H1 (cell line): ENCODE measurements around the gene MSMP. TPM values are rescaled to one million over a fixed set of nuclear protein-coding genes. Genes with fewer than 3 reads are reported as not detected.

Source experiments
- CTCF ChIA-PET: fragments of 300-600 bp; sonication (Branson Sonifier 250); formaldehyde crosslinking; loops from one replicate; lab custom pipeline; 2021; ENCODE audit not compliant: partially characterized antibody; lab: Charles Lee
- POLR2A ChIA-PET: fragments of 300-600 bp; sonication (Branson Sonifier 250); formaldehyde crosslinking; loops from one replicate; lab custom pipeline; 2021; ENCODE audit warnings: inconsistent platforms; ENCODE audit not compliant: partially characterized antibody; lab: Charles Lee
- DNase-seq, 2 experiments: peaks; one replicate each; pipeline versions ENCODE4 v3.0.0 to v3.0.0-alpha.2; 2010 to 2022; ENCODE audit warnings: low spot score in 2 of 2, low read depth in 1 of 2, mixed read lengths in 1 of 2
- FAIRE-seq: peaks from 2 replicates; lab custom pipeline; 2011; peaks lifted over from hg19 to GRCh38; lab: Jason Lieb, UNC
- H2AFZ ChIP-seq: 2 replicates; pipeline ENCODE4 v1.8.1; 2012; ENCODE audit warnings: low read length, inconsistent platforms
- H2AK5ac ChIP-seq: 2 replicates; pipeline ENCODE4 v1.6.1; 2013; ENCODE audit warnings: low read depth, low read length
- H2BK120ac ChIP-seq: replicated peaks from 2 replicates; pipeline ENCODE3; 2013; ENCODE audit warnings: low read depth, low read length, inconsistent platforms
- H2BK12ac ChIP-seq: 2 replicates; pipeline ENCODE4 v1.6.1; 2013; ENCODE audit warnings: low read depth, low read length
- H2BK15ac ChIP-seq: 2 replicates; pipeline ENCODE4 v1.6.1; 2013; ENCODE audit warnings: low read length
- H2BK20ac ChIP-seq: 2 replicates; pipeline ENCODE4 v1.6.1; 2013; ENCODE audit warnings: low read length
- H2BK5ac ChIP-seq: 2 replicates; pipeline ENCODE4 v1.6.1; 2013; ENCODE audit warnings: low read depth, low read length
- H3K14ac ChIP-seq: 2 replicates; pipeline ENCODE4 v1.6.1; 2013; ENCODE audit warnings: inconsistent platforms; ENCODE audit not compliant: insufficient read length
- H3K18ac ChIP-seq: 2 replicates; pipeline ENCODE4 v1.6.1; 2013; ENCODE audit warnings: low read length; ENCODE audit errors: extremely low read depth
- H3K23ac ChIP-seq: 2 replicates; pipeline ENCODE4 v1.6.1; 2013; ENCODE audit warnings: inconsistent platforms; ENCODE audit not compliant: insufficient read length
- H3K23me2 ChIP-seq: 2 replicates; pipeline ENCODE4 v1.6.1; 2013; ENCODE audit warnings: low read depth, low read length
- H3K27ac ChIP-seq: 2 replicates; pipeline ENCODE4 v1.6.1; 2011; ENCODE audit warnings: low read depth, low read length, inconsistent platforms
- H3K27me3 ChIP-seq, 4 experiments: replicated peaks in 1 of 4; 1 replicate in 1 of 4; 2 replicates in 3 of 4; pipeline versions ENCODE4 v1.6.1 to v1.8.1; 2011 to 2013; ENCODE audit warnings: low read length in 3 of 4, mild to moderate bottlenecking in 3 of 4, inconsistent platforms in 2 of 4, mixed read lengths in 2 of 4, moderate library complexity in 1 of 4; ENCODE audit not compliant: control insufficient read depth in 3 of 4, insufficient read depth in 3 of 4; ENCODE audit errors: extremely low read depth in 1 of 4
- H3K36me3 ChIP-seq, 4 experiments: 2 replicates each; pipeline versions ENCODE4 v1.6.1 to v1.8.1; 2011 to 2013; ENCODE audit warnings: mild to moderate bottlenecking in 4 of 4, low read length in 3 of 4, moderate library complexity in 2 of 4, control low read depth in 1 of 4, inconsistent platforms in 1 of 4; ENCODE audit not compliant: insufficient read depth in 4 of 4, control insufficient read depth in 2 of 4
- H3K4ac ChIP-seq: replicated peaks from 2 replicates; pipeline ENCODE3; 2013; ENCODE audit warnings: low read length, low read depth, mixed read lengths, inconsistent platforms; ENCODE audit not compliant: insufficient read length
- H3K4me1 ChIP-seq, 4 experiments: replicated peaks in 1 of 4; 1 replicate in 1 of 4; 2 replicates in 3 of 4; pipeline versions ENCODE4 v1.6.1 to v1.8.1; 2011 to 2013; ENCODE audit warnings: low read length in 3 of 4, inconsistent platforms in 2 of 4, mixed read lengths in 1 of 4; ENCODE audit not compliant: insufficient read depth in 4 of 4, control insufficient read depth in 3 of 4
- H3K4me2 ChIP-seq, 2 experiments: 2 replicates each; pipeline versions ENCODE4 v1.6.1 to v1.8.1; 2011 to 2013; ENCODE audit warnings: low read depth in 2 of 2, low read length in 2 of 2, control low read depth in 1 of 2, inconsistent platforms in 1 of 2, mild to moderate bottlenecking in 1 of 2; ENCODE audit not compliant: insufficient read depth in 1 of 2
- H3K4me3 ChIP-seq, 4 experiments: fragments of 200-600, 300-600 bp in 1 of 4; sonication (generic), shearing (Covaris generic), sonication (Bioruptor Twin) in 1 of 4; 2 replicates each; pipeline versions ENCODE4 v1.5.1 to v1.8.1; 2011 to 2016; ENCODE audit warnings: low read length in 4 of 4, low read depth in 3 of 4, control low read depth in 2 of 4, inconsistent platforms in 2 of 4, mild to moderate bottlenecking in 2 of 4, mixed read lengths in 1 of 4, moderate library complexity in 1 of 4; ENCODE audit not compliant: insufficient read depth in 2 of 4; ENCODE audit errors: extremely low read depth in 1 of 4
- H3K56ac ChIP-seq: replicated peaks from 2 replicates; pipeline ENCODE3; 2013; ENCODE audit warnings: low read depth, mild to moderate bottlenecking, mixed read lengths, low read length, inconsistent platforms; ENCODE audit not compliant: insufficient read length
- H3K79me1 ChIP-seq: 2 replicates; pipeline ENCODE4 v1.6.1; 2013; ENCODE audit warnings: low read depth, low read length, control low read depth
- H3K79me2 ChIP-seq, 2 experiments: 2 replicates each; pipeline versions ENCODE4 v1.6.1 to v1.8.1; 2012 to 2013; ENCODE audit warnings: low read length in 2 of 2, mild to moderate bottlenecking in 2 of 2, inconsistent platforms in 1 of 2; ENCODE audit not compliant: insufficient read depth in 2 of 2, control insufficient read depth in 1 of 2
- H3K9ac ChIP-seq, 4 experiments: replicated peaks in 1 of 4; 1 replicate in 1 of 4; 2 replicates in 3 of 4; pipeline versions ENCODE4 v1.6.1 to v1.8.1; 2011 to 2013; ENCODE audit warnings: low read depth in 3 of 4, low read length in 3 of 4, control low read depth in 2 of 4, mild to moderate bottlenecking in 2 of 4, moderate library complexity in 2 of 4, inconsistent platforms in 1 of 4; ENCODE audit errors: extremely low read depth in 1 of 4
- H3K9me3 ChIP-seq, 2 experiments: 2 replicates each; pipeline versions ENCODE4 v1.6.1 to v1.8.1; 2012 to 2013; ENCODE audit warnings: mild to moderate bottlenecking in 2 of 2, moderate library complexity in 2 of 2, control low read depth in 1 of 2, inconsistent platforms in 1 of 2, low read depth in 1 of 2, low read length in 1 of 2, mixed read lengths in 1 of 2; ENCODE audit not compliant: insufficient read depth in 2 of 2
- H4K20me1 ChIP-seq, 2 experiments: replicated peaks in 1 of 2; 2 replicates each; pipeline versions ENCODE3 to v1.8.1; 2011 to 2013; ENCODE audit warnings: inconsistent platforms in 2 of 2, low read length in 2 of 2, mild to moderate bottlenecking in 1 of 2; ENCODE audit not compliant: insufficient read depth in 2 of 2, control insufficient read depth in 1 of 2
- H4K5ac ChIP-seq: 2 replicates; pipeline ENCODE4 v1.6.1; 2013; ENCODE audit warnings: low read length, low read depth, mixed read lengths, inconsistent platforms; ENCODE audit not compliant: insufficient read length
- H4K8ac ChIP-seq: 2 replicates; pipeline ENCODE4 v1.8.0; 2013; ENCODE audit warnings: mild to moderate bottlenecking, moderate library complexity, low read length, inconsistent platforms; ENCODE audit not compliant: insufficient read depth; ENCODE audit errors: extremely low read depth
- H4K91ac ChIP-seq: replicated peaks from 2 replicates; pipeline ENCODE3; 2013; ENCODE audit warnings: low read length, mixed read lengths, inconsistent platforms; ENCODE audit not compliant: insufficient read length
- EP300 ChIP-seq, 2 experiments: IDR thresholded peaks; 1 replicate in 1 of 2; 2 replicates in 1 of 2; pipeline ENCODE4 v1.6.1; 2011 to 2012; ENCODE audit warnings: low read depth in 2 of 2, low read length in 2 of 2, mild to moderate bottlenecking in 2 of 2, borderline replicate concordance in 1 of 2, inconsistent platforms in 1 of 2, moderate library complexity in 1 of 2
- FOSL1 ChIP-seq: IDR thresholded peaks from 2 replicates; pipeline ENCODE4 v1.6.1; 2011; ENCODE audit warnings: mild to moderate bottlenecking, low read depth, low read length, moderate library complexity; ENCODE audit not compliant: insufficient read depth
- GABPA ChIP-seq: IDR thresholded peaks from 2 replicates; pipeline ENCODE4 v1.6.1; 2011; ENCODE audit warnings: mild to moderate bottlenecking, low read length, moderate library complexity, borderline replicate concordance; ENCODE audit not compliant: insufficient read depth
- HDAC2 ChIP-seq, 2 experiments: fragments of 300-600 bp in 1 of 2; sonication (generic) in 1 of 2; IDR thresholded peaks; 2 replicates each; pipeline ENCODE4 v1.6.1; 2011 to 2012; ENCODE audit warnings: low read depth in 2 of 2, low read length in 2 of 2, mild to moderate bottlenecking in 2 of 2, moderate library complexity in 2 of 2, borderline replicate concordance in 1 of 2, inconsistent platforms in 1 of 2
- JUN ChIP-seq: IDR thresholded peaks from 2 replicates; pipeline ENCODE4 v1.6.1; 2011; ENCODE audit warnings: low read depth, mild to moderate bottlenecking, improper control_type of control experiment, low read length
- JUND ChIP-seq: IDR thresholded peaks from 2 replicates; pipeline ENCODE4 v1.6.1; 2011; ENCODE audit warnings: mild to moderate bottlenecking, improper control_type of control experiment, low read length
- KDM1A ChIP-seq: fragments of 200-600, 300-600 bp; sonication (generic); IDR thresholded peaks from 2 replicates; pipeline ENCODE4 v1.7.1; 2016; ENCODE audit warnings: mild to moderate bottlenecking, low read length, borderline replicate concordance
- NRF1 ChIP-seq: IDR thresholded peaks from 2 replicates; pipeline ENCODE4 v1.6.1; 2011; ENCODE audit warnings: mild to moderate bottlenecking, low read depth, low read length, improper control_type of control experiment
- POLR2A ChIP-seq, 2 experiments: IDR thresholded peaks; 1 replicate in 1 of 2; 2 replicates in 1 of 2; pipeline ENCODE4 v1.6.1; 2011; ENCODE audit warnings: low read depth in 2 of 2, low read length in 2 of 2, mild to moderate bottlenecking in 2 of 2; ENCODE audit errors: control extremely low read depth in 1 of 2
- RFX5 ChIP-seq: IDR thresholded peaks from 2 replicates; pipeline ENCODE4 v1.6.1; 2011; ENCODE audit warnings: low read depth, low read length, improper control_type of control experiment, borderline replicate concordance
- SP4 ChIP-seq: IDR thresholded peaks from 2 replicates; pipeline ENCODE4 v1.6.1; 2012; ENCODE audit warnings: low read length, inconsistent platforms
- TAF7 ChIP-seq: optimal IDR thresholded peaks from 2 replicates; pipeline ENCODE3; 2011; ENCODE audit warnings: low read depth, mild to moderate bottlenecking, inconsistent platforms, low read length, moderate library complexity, borderline replicate concordance
- WGBS, 2 experiments: shearing (Covaris generic) in 1 of 2; methylation state at CpG; one replicate each; pipeline versions ENCODE4 v1.1.6 to v1.1.7; 2013 to 2015; ENCODE audit warnings: low lambda C conversion rate in 2 of 2, mixed read lengths in 2 of 2, inconsistent platforms in 1 of 2, low coverage in 1 of 2, missing lambda C conversion rate in 1 of 2; ENCODE audit not compliant: insufficient replicate concordance in 2 of 2, insufficient coverage in 1 of 2, insufficient read length in 1 of 2; ENCODE audit errors: extremely low coverage in 1 of 2, missing lambda C conversion rate in 1 of 2; 5-methylcytosine and 5-hydroxymethylcytosine counted together
- polyA plus RNA-seq, 7 experiments: library from polyadenylated mRNA; depleted of rRNA in 3 of 7; stranded (reverse) in 5 of 7; unstranded in 2 of 7; fragments of >200 nt in 5 of 7; fragments of 200-250 nt in 2 of 7; gene quantifications; 1 replicate in 5 of 7; 2 replicates in 1 of 7; 4 replicates in 1 of 7; pipeline versions ENCODE4 v1.2.1 to v1.2.3, GENCODE V29; 2011 to 2013; ENCODE audit warnings: missing spikeins in 2 of 7, mixed read lengths in 2 of 7
- total RNA-seq: library from RNA; stranded (reverse); fragmentation: NEBNext Ultra II Directional; extraction: Animal tissue kit (Norgen Biotek cat#: 25700); gene quantifications from 2 replicates; pipeline ENCODE4 v1.2.1, GENCODE V29; 2021
- TF ChIP-seq, protein P1 (sequence below): IDR thresholded peaks from 2 replicates; pipeline ENCODE4 v1.6.1; 2011; ENCODE audit warnings: low read depth, mild to moderate bottlenecking, low read length; ENCODE audit not compliant: insufficient read depth

Gene MSMP
- total and polyA plus RNA-seq, 2 of the 8 experiments (the other 6 are each of a cell fraction or from before 2014, with no cell fraction given): 0.53 TPM; not detected in 1

DNA sequence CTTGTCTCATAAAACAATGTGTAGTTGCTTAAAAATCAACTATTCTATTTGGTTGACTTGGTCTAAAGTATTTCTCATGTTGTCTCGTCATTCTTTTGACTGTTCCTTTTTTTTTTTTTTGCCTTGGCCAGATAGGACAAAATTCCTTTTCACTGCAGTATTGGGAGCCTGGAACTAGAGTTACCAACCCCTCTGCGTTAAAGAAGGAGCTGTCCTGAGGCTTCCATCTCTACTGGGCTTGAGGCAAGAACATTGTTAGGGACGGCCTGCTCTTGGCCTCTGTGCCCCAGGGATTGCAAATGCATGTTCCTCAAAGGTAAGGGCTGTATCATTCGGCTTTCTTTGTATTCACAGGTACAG, 35.9 kb upstream of the MSMP start:
- Histone ChIP-seq H3K4me3 (peak overlapping the region in 1 of 4 experiments; percentile 56; a peak in 1 of 8 replicates), H3K23ac (no peak overlapping the region), H2BK20ac (no peak overlapping the region), H2BK5ac (no peak overlapping the region), H3K4me1 (peaks cover 5 to 13% (median 7%) of the 10 kb centered on the region in 4 experiments; a peak in 6 of 7 replicates), H3K56ac (no peak overlapping the region), H3K9ac (no peak overlapping the region), H2AFZ (peak overlapping the region; percentile 46; the same call in 1 of the 2 replicates), H4K5ac (no peak overlapping the region), H2BK120ac (no peak overlapping the region), H3K4me2 (no peak overlapping the region; a peak in 1 of 4 replicates), H4K20me1 (no peaks in the 10 kb centered on the region), H2AK5ac (no peak overlapping the region), H3K4ac (no peak overlapping the region), H3K79me1 (no peaks in the 10 kb centered on the region), H3K27ac (no peak overlapping the region), H4K91ac (no peak overlapping the region), H3K18ac (no peak overlapping the region), H4K8ac (no peak overlapping the region), H3K36me3 (no peaks in the 10 kb centered on the region), H3K14ac (no peak overlapping the region), H3K23me2 (peaks cover 5% of the 10 kb centered on the region; the same call in 1 of the 2 replicates), H2BK15ac (no peak overlapping the region), H3K27me3 (peaks cover 0 to 10% (median 0%) of the 10 kb centered on the region in 4 experiments; a peak in 4 of 7 replicates), H2BK12ac (no peak overlapping the region), H3K79me2 (no peaks in the 10 kb centered on the region), H3K9me3 (no peaks in the 10 kb centered on the region)
- POLR2A ChIA-PET: interaction anchor here (0.6 to 3.9 kb wide), 12 partner anchors 9 to 98 kb away, joined by 3 to 38 read pairs (median 4); partner anchors contain the start of genes CREB3, FAM221B, HINT2 and SPAG8
- no peak for FAIRE-seq
- WGBS, 2 experiments: 57% methylated on average over 4 of the region's 4 CpGs; no CpG with 5 or more reads in 1 of the 2 experiments
- DNase-seq: no peak
- CTCF ChIA-PET: interaction anchor here (0.6 to 4.0 kb wide), 52 partner anchors 9 to 233 kb away, joined by 3 to 67 read pairs (median 5); partner anchors contain the start of genes FAM221B, HINT2, MSMP and SPAG8
- TF ChIP-seq JUND: no peak
- TF ChIP-seq GABPA: no peak
- TF ChIP-seq, protein P1, sequence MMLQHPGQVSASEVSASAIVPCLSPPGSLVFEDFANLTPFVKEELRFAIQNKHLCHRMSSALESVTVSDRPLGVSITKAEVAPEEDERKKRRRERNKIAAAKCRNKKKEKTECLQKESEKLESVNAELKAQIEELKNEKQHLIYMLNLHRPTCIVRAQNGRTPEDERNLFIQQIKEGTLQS: no peak
- no peak for TF ChIP-seq NRF1
- no peak for TF ChIP-seq FOSL1
- TF ChIP-seq KDM1A: no peak
- TF ChIP-seq JUN: no peak
- no peak for TF ChIP-seq HDAC2 (IDR thresholded peaks at IDR 0.05; ENCODE audit: borderline replicate concordance in 1 of 2, low read depth in 2 of 2, low read length in 2 of 2)
- TF ChIP-seq SP4: no peak
- no peak for TF ChIP-seq TAF7
- TF ChIP-seq POLR2A (IDR thresholded peaks at IDR 0.05; ENCODE audit: control extremely low read depth in 1 of 2, low read depth in 2 of 2, low read length in 2 of 2): no peak
- TF ChIP-seq RFX5: no peak
- TF ChIP-seq EP300 (IDR thresholded peaks at IDR 0.05; ENCODE audit: borderline replicate concordance in 1 of 2, low read depth in 2 of 2, low read length in 2 of 2): no peak
